Skeletal muscle tissue (tissue), 4 donors: ENCODE results near the gene TIMM23. TPM values are rescaled to one million over a fixed set of nuclear protein-coding genes. Genes with fewer than 3 reads are reported as not detected.
A peak's percentile ranks its signal among the peaks of the same experiment; 100 is the strongest.

ENCODE experiments used
- H3K27ac ChIP-seq: one replicate; pipeline ENCODE4 v1.7.0; 2013; ENCODE audit warnings: mild to moderate bottlenecking, low read depth, low read length, inconsistent platforms
- H3K27me3 ChIP-seq, 3 donors: one replicate each; pipeline ENCODE4 v1.7.0; 2013; ENCODE audit warnings: low read length in 3 of 3; ENCODE audit not compliant: control insufficient read depth in 3 of 3, insufficient read depth in 3 of 3
- H3K36me3 ChIP-seq, 3 donors: one replicate each; pipeline ENCODE4 v1.7.0; 2013; ENCODE audit warnings: low read length in 3 of 3; ENCODE audit not compliant: control insufficient read depth in 3 of 3, insufficient read depth in 3 of 3
- H3K4me1 ChIP-seq, 3 donors: one replicate each; pipeline ENCODE4 v1.7.0; 2013; ENCODE audit warnings: low read length in 3 of 3, mild to moderate bottlenecking in 3 of 3; ENCODE audit not compliant: control insufficient read depth in 3 of 3, insufficient read depth in 3 of 3
- H3K4me3 ChIP-seq, 3 donors: one replicate each; pipeline ENCODE4 v1.7.0; 2013; ENCODE audit warnings: low read length in 3 of 3
- H3K9ac ChIP-seq, 3 donors: one replicate each; pipeline ENCODE4 v1.7.0; 2013; ENCODE audit warnings: low read length in 3 of 3, mild to moderate bottlenecking in 3 of 3, moderate library complexity in 2 of 3, low read depth in 1 of 3
- H3K9me3 ChIP-seq, 3 donors: one replicate each; pipeline ENCODE4 v1.7.0; 2013; ENCODE audit warnings: low read length in 3 of 3; ENCODE audit not compliant: control insufficient read depth in 3 of 3
- total RNA-seq: library from RNA; depleted of rRNA; stranded (reverse); fragments of >200 nt; gene quantifications from one replicate; pipeline ENCODE4 v1.2.3, GENCODE V29; 2014
- donor health status: Osteomylitis.

TIMM23 gene
- total RNA-seq, 1 donor from 2014 or later: 61.6 TPM

GRCh38 chr10:46004963-46005362 lies 32.7 kb downstream of the TIMM23 start:
- Histone ChIP-seq H3K4me1 (no peaks in the 10 kb centered on the region), H3K27me3 (no peaks in the 10 kb centered on the region), H3K36me3 (peaks cover 36 to 78% (median 73%) of the 10 kb centered on the region in 3 donors), H3K9me3 (no peaks in the 10 kb centered on the region), H3K9ac (no peak overlapping the region), H3K27ac (no peak overlapping the region), H3K4me3 (no peak overlapping the region)

GRCh38 chr10:46005383-46005782 lies 33.1 kb downstream of the TIMM23 start:
- H3K9ac ChIP-seq: no peak overlapping the region
- peaks cover 36 to 82% (median 75%) of the 10 kb centered on the region in 3 donors for H3K36me3 ChIP-seq
- no peaks in the 10 kb centered on the region for H3K9me3 ChIP-seq
- H3K4me3 ChIP-seq: no peak overlapping the region
- H3K27me3 ChIP-seq: no peaks in the 10 kb centered on the region
- no peaks in the 10 kb centered on the region for H3K4me1 ChIP-seq
- H3K27ac ChIP-seq: no peak overlapping the region

- no peaks in the 10 kb centered on the region for H3K4me1 ChIP-seq
- H3K36me3 ChIP-seq: peaks cover 42 to 87% (median 77%) of the 10 kb centered on the region in 3 donors
- no peak overlapping the region for H3K4me3 ChIP-seq
- no peak overlapping the region for H3K9ac ChIP-seq
- H3K9me3 ChIP-seq: no peaks in the 10 kb centered on the region
- no peak overlapping the region for H3K27ac ChIP-seq
- no peaks in the 10 kb centered on the region for H3K27me3 ChIP-seq
Measured at GRCh38 chr10:46006219-46006618, 33.9 kb downstream of the TIMM23 start.

GRCh38 chr10:46012746-46013145 lies 40.5 kb downstream of the TIMM23 start:
- H3K36me3 ChIP-seq: peaks cover 41 to 70% (median 61%) of the 10 kb centered on the region in 3 donors
- H3K4me1 ChIP-seq: peaks cover 5 to 13% (median 8%) of the 10 kb centered on the region in 3 donors
- no peaks in the 10 kb centered on the region for H3K27me3 ChIP-seq

GRCh38 chr10:46014206-46014605 lies 41.9 kb downstream of the TIMM23 start:
- Histone ChIP-seq H3K9ac (no peak overlapping the region), H3K4me3 (no peak overlapping the region), H3K27me3 (no peaks in the 10 kb centered on the region), H3K4me1 (peaks cover 17 to 24% (median 18%) of the 10 kb centered on the region in 3 donors), H3K27ac (no peak overlapping the region), H3K36me3 (peaks cover 32 to 56% (median 48%) of the 10 kb centered on the region in 3 donors), H3K9me3 (no peaks in the 10 kb centered on the region)

More at GRCh38 chr10:46012746-46013145, 40.5 kb downstream of the TIMM23 start:
- no peak overlapping the region for H3K9ac ChIP-seq
- no peaks in the 10 kb centered on the region for H3K9me3 ChIP-seq
- H3K4me3 ChIP-seq: no peak overlapping the region
- H3K27ac ChIP-seq: no peak overlapping the region

- Histone ChIP-seq H3K27ac (no peak overlapping the region), H3K4me3 (no peak overlapping the region), H3K9ac (no peak overlapping the region), H3K27me3 (no peaks in the 10 kb centered on the region), H3K9me3 (no peaks in the 10 kb centered on the region), H3K4me1 (peaks cover 23 to 29% (median 23%) of the 10 kb centered on the region in 3 donors), H3K36me3 (peaks cover 32 to 50% (median 45%) of the 10 kb centered on the region in 3 donors)
Measured at GRCh38 chr10:46014683-46015405, 42.6 kb downstream of the TIMM23 start.

- Histone ChIP-seq H3K4me1 (peaks cover 30 to 36% (median 34%) of the 10 kb centered on the region in 3 donors), H3K9ac (no peak overlapping the region), H3K27ac (no peak overlapping the region), H3K36me3 (peaks cover 26 to 37% (median 35%) of the 10 kb centered on the region in 3 donors), H3K27me3 (no peaks in the 10 kb centered on the region), H3K4me3 (no peak overlapping the region), H3K9me3 (no peaks in the 10 kb centered on the region)
Measured at GRCh38 chr10:46016190-46016589, 43.9 kb downstream of the TIMM23 start.

- H3K4me1 ChIP-seq: peaks cover 30 to 39% (median 34%) of the 10 kb centered on the region in 3 donors
- no peak overlapping the region for H3K27ac ChIP-seq
- peaks cover 20 to 32% (median 31%) of the 10 kb centered on the region in 3 donors for H3K36me3 ChIP-seq
- H3K4me3 ChIP-seq: no peak overlapping the region
- H3K9me3 ChIP-seq: no peaks in the 10 kb centered on the region
- no peaks in the 10 kb centered on the region for H3K27me3 ChIP-seq
- H3K9ac ChIP-seq: no peak overlapping the region
Measured at GRCh38 chr10:46016811-46017210, 44.5 kb downstream of the TIMM23 start.

GRCh38 chr10:46017733-46018132 lies 45.4 kb downstream of the TIMM23 start:
- H3K27ac ChIP-seq: no peak overlapping the region
- no peak overlapping the region for H3K9ac ChIP-seq
- H3K27me3 ChIP-seq: no peaks in the 10 kb centered on the region
- no peak overlapping the region for H3K4me3 ChIP-seq
- no peaks in the 10 kb centered on the region for H3K9me3 ChIP-seq
- peaks cover 17 to 25% (median 23%) of the 10 kb centered on the region in 3 donors for H3K36me3 ChIP-seq
- peaks cover 32 to 39% (median 36%) of the 10 kb centered on the region in 3 donors for H3K4me1 ChIP-seq

- no peaks in the 10 kb centered on the region for H3K27me3 ChIP-seq
- H3K4me3 ChIP-seq: no peak overlapping the region
- H3K27ac ChIP-seq: peak overlapping the region; percentile 4
- no peaks in the 10 kb centered on the region for H3K9me3 ChIP-seq
- peaks cover 14 to 17% (median 15%) of the 10 kb centered on the region in 3 donors for H3K36me3 ChIP-seq
- H3K9ac ChIP-seq: peak overlapping the region in 1 of 3 donors; percentile 18
- peaks cover 34 to 42% (median 40%) of the 10 kb centered on the region in 3 donors for H3K4me1 ChIP-seq
Measured at GRCh38 chr10:46018453-46019176, 46.3 kb downstream of the TIMM23 start.
